Erythroblast (primary cell): ENCODE data around the gene NTN5.

Experiments
- GATA1 ChIP-seq: IDR thresholded peaks from 2 replicates; pipeline ENCODE4 v1.6.1; 2011; ENCODE audit warnings: low read depth, mild to moderate bottlenecking, control low read depth, low read length, moderate library complexity
- POLR2A ChIP-seq: IDR thresholded peaks from 2 replicates; pipeline ENCODE4 v1.6.1; 2011; ENCODE audit warnings: mild to moderate bottlenecking, low read length

DNA sequence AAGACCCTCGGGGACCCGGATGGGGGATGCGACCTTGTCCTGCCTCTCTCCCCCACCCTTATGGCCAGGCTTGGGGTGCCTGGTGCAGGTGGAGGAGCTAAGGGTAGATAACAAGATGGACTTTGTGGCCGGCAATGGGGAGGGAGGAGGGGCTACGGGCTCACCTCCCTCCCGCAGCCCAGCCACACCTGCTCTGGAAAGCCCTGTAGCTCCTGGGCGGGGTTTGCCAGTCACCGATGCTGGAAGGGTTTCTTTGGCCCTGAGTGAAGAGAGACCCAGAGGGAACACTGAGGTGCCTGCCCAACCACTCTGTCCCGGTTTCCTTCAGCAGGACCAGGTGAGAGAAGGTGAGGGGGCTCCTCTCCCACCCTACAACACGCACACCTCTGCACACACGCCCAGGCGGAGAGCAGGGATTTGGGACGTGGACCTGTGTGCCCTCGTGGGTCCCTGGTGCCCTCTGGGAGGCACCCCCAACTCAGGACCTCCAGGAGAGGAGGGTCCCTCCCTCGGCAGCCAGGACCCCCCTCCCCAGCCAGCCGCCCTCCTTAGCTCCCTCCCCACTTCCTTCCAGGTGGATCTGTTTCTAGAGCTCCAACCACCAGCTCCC, 23.0 kb upstream of the NTN5 start, which contains the start of gene FUT2:
- TF ChIP-seq POLR2A (no peak), GATA1 (no peak)
